SK-N-SH (cell line): ENCODE measurements around the gene TBC1D19. TPM values are rescaled to one million over a fixed set of nuclear protein-coding genes. Genes with fewer than 3 reads are reported as not detected.

Source experiments
- CTCF ChIA-PET: fragments of 300-600, 350-600 bp; formaldehyde crosslinking; extraction: SDS; loops from one replicate; lab custom pipeline; 2021; lab: Yijun Ruan, JAX
- POLR2A ChIA-PET: fragments of 350-600 bp; sonication (Branson Sonifier 250); formaldehyde crosslinking; extraction: SDS; loops from one replicate; lab custom pipeline; 2020; ENCODE audit warnings: antibody characterized with exemption, inconsistent platforms; lab: Yijun Ruan, JAX
- DNase-seq: peaks from one replicate; pipeline ENCODE4 v3.0.0; 2012
- H2AFZ ChIP-seq: fragments of 200-600 bp; sonication (generic); 2 replicates; pipeline ENCODE4 v1.8.1; 2016; ENCODE audit warnings: antibody characterized with exemption, mild to moderate bottlenecking, low read depth
- H3F3A ChIP-seq: fragments of 200-600 bp; sonication (generic); replicated peaks from 2 replicates; pipeline ENCODE3; 2016; ENCODE audit warnings: antibody characterized with exemption, mild to moderate bottlenecking; ENCODE audit not compliant: insufficient read depth
- H3K27ac ChIP-seq, 2 experiments: fragments of 200-500 bp in 1 of 2; fragments of 200-600 bp in 1 of 2; sonication (Bioruptor generic) in 1 of 2; sonication (generic), shearing (Covaris generic) in 1 of 2; 2 replicates each; pipeline versions ENCODE4 v1.5.1 to v1.6.1; 2014 to 2016; ENCODE audit warnings: low read depth in 2 of 2, inconsistent platforms in 1 of 2, low read length in 1 of 2, mild to moderate bottlenecking in 1 of 2, mixed read lengths in 1 of 2
- H3K27me3 ChIP-seq: fragments of 200-600 bp; sonication (generic), shearing (Covaris generic); 2 replicates; pipeline ENCODE4 v1.6.1; 2016; ENCODE audit warnings: mixed run types; ENCODE audit not compliant: insufficient read depth
- H3K36me3 ChIP-seq, 2 experiments: fragments of 200-500 bp in 1 of 2; fragments of 200-600 bp in 1 of 2; sonication (Bioruptor generic) in 1 of 2; sonication (generic) in 1 of 2; replicated peaks in 1 of 2; 2 replicates each; pipeline versions ENCODE3 to v1.5.1; 2014 to 2016; ENCODE audit warnings: low read length in 1 of 2, mild to moderate bottlenecking in 1 of 2; ENCODE audit not compliant: insufficient read depth in 2 of 2, control insufficient read depth in 1 of 2
- H3K4me1 ChIP-seq, 2 experiments: fragments of 200-500 bp in 1 of 2; fragments of 200-600 bp in 1 of 2; sonication (Bioruptor generic) in 1 of 2; sonication (generic), shearing (Covaris generic) in 1 of 2; 2 replicates each; pipeline versions ENCODE4 v1.5.1 to v1.6.1; 2014 to 2016; ENCODE audit warnings: low read depth in 1 of 2, low read length in 1 of 2, mixed run types in 1 of 2; ENCODE audit not compliant: insufficient read depth in 2 of 2, control insufficient read depth in 1 of 2
- H3K4me2 ChIP-seq: fragments of 200-600 bp; sonication (generic), shearing (Covaris generic); 2 replicates; pipeline ENCODE4 v1.6.1; 2017; ENCODE audit warnings: mixed run types
- H3K4me3 ChIP-seq, 2 experiments: fragments of 200-500 bp in 1 of 2; fragments of 200-600 bp in 1 of 2; sonication (Bioruptor generic) in 1 of 2; sonication (generic), shearing (Covaris generic) in 1 of 2; 2 replicates each; pipeline versions ENCODE4 v1.5.1 to v1.8.1; 2014 to 2016; ENCODE audit warnings: low read depth in 2 of 2, inconsistent platforms in 1 of 2, low read length in 1 of 2, mild to moderate bottlenecking in 1 of 2, mixed read lengths in 1 of 2, moderate library complexity in 1 of 2
- H3K79me2 ChIP-seq: fragments of 200-600 bp; sonication (generic); 2 replicates; pipeline ENCODE4 v1.8.1; 2017; ENCODE audit warnings: mild to moderate bottlenecking; ENCODE audit not compliant: insufficient read depth
- H3K9ac ChIP-seq: fragments of 200-600 bp; sonication (generic); 2 replicates; pipeline ENCODE4 v1.6.1; 2017; ENCODE audit warnings: mixed run types
- H3K9me2 ChIP-seq: fragments of 200-600 bp; sonication (generic); 2 replicates; pipeline ENCODE4 v1.6.1; 2017; ENCODE audit warnings: mixed run types
- H3K9me3 ChIP-seq: fragments of 200-600 bp; sonication (generic); 2 replicates; pipeline ENCODE4 v1.6.1; 2017; ENCODE audit warnings: mixed run types, mild to moderate bottlenecking, moderate library complexity
- H4K20me1 ChIP-seq: fragments of 200-600 bp; sonication (generic); 2 replicates; pipeline ENCODE4 v1.6.1; 2017; ENCODE audit warnings: mild to moderate bottlenecking, mixed run types; ENCODE audit not compliant: insufficient read depth
- CHD2 ChIP-seq: fragments of 150-350 bp; IDR thresholded peaks from 2 replicates; pipeline ENCODE4 v1.6.1; 2018; ENCODE audit warnings: low read length; ENCODE audit not compliant: partially characterized antibody
- CTCF ChIP-seq: fragments of 200-600 bp; sonication (generic); IDR thresholded peaks from 2 replicates; pipeline ENCODE4 v1.6.1; 2017; ENCODE audit warnings: antibody characterized with exemption, mild to moderate bottlenecking, moderate library complexity
- ELF1 ChIP-seq: IDR thresholded peaks from 2 replicates; pipeline ENCODE4 v1.4.0; 2012
- IRF3 ChIP-seq: fragments of 150-350 bp; IDR thresholded peaks from 2 replicates; pipeline ENCODE4 v1.6.1; 2016; ENCODE audit warnings: mild to moderate bottlenecking, low read depth, low read length
- JUND ChIP-seq: IDR thresholded peaks from 2 replicates; pipeline ENCODE4 v1.4.0; 2012
- MEF2A ChIP-seq: IDR thresholded peaks from 2 replicates; pipeline ENCODE4 v1.4.0; 2012; ENCODE audit warnings: low read depth, borderline replicate concordance
- NFIC ChIP-seq: IDR thresholded peaks from 2 replicates; pipeline ENCODE4 v1.4.0; 2012; ENCODE audit warnings: borderline replicate concordance
- NRF1 ChIP-seq: IDR thresholded peaks from 2 replicates; pipeline ENCODE4 v1.6.1; 2012; ENCODE audit warnings: low read depth, mild to moderate bottlenecking, low read length
- RFX5 ChIP-seq: IDR thresholded peaks from 2 replicates; pipeline ENCODE4 v1.6.1; 2012; ENCODE audit warnings: mild to moderate bottlenecking, improper control_type of control experiment, low read length
- RXRA ChIP-seq: IDR thresholded peaks from 2 replicates; pipeline ENCODE4 v1.4.0; 2012; ENCODE audit warnings: low read depth, mild to moderate bottlenecking, borderline replicate concordance
- SIN3A ChIP-seq: IDR thresholded peaks from 2 replicates; pipeline ENCODE4 v1.6.1; 2012; ENCODE audit warnings: low read depth, mild to moderate bottlenecking, low read length, moderate library complexity, borderline replicate concordance
- TAF1 ChIP-seq: IDR thresholded peaks from 2 replicates; pipeline ENCODE4 v1.6.1; 2012; ENCODE audit warnings: low read depth, mild to moderate bottlenecking, low read length, moderate library complexity, borderline replicate concordance
- TCF12 ChIP-seq: IDR thresholded peaks from 2 replicates; pipeline ENCODE4 v1.4.0; 2012
- TEAD4 ChIP-seq: IDR thresholded peaks from 2 replicates; pipeline ENCODE4 v1.4.0; 2012; ENCODE audit warnings: mild to moderate bottlenecking, borderline replicate concordance; ENCODE audit not compliant: insufficient read depth
- WGBS: methylation state at CpG from one replicate; pipeline ENCODE4 v1.1.6; 2017; ENCODE audit warnings: low lambda C conversion rate; 5-methylcytosine and 5-hydroxymethylcytosine counted together
- polyA plus RNA-seq, 3 experiments: library from polyadenylated mRNA; depleted of rRNA; stranded (reverse); fragments of >200 nt; gene quantifications; 2 replicates each; pipeline ENCODE4 v1.2.3, GENCODE V29; 2012

TBC1D19 gene
- polyA plus RNA-seq, 1 of the 3 experiments (the other 2 are of a cell fraction), result 4.2 TPM

- TF ChIP-seq NRF1 (no peak), TCF12 (no peak), RFX5 (no peak), TEAD4 (no peak), RXRA (no peak), JUND (no peak), TAF1 (no peak), NFIC (no peak), CHD2 (no peak)
Observed at GRCh38 chr4:26729547-26729946, 145.7 kb downstream of the TBC1D19 start (continued).

- no peak for DNase-seq
- no peak overlapping the region for H3K9ac ChIP-seq
- 93% methylated on average over 11 of the region's 11 CpGs for WGBS
- H3K9me2 ChIP-seq, result no peaks in the 10 kb centered on the region
- H3K9me3 ChIP-seq, result no peaks in the 10 kb centered on the region
- H3K4me3 ChIP-seq, result no peak overlapping the region
- no peaks in the 10 kb centered on the region for H3K27me3 ChIP-seq
- H4K20me1 ChIP-seq, result no peaks in the 10 kb centered on the region
- no peak overlapping the region for H2AFZ ChIP-seq
- no peak overlapping the region for H3K4me2 ChIP-seq
- H3F3A ChIP-seq, result no peaks in the 10 kb centered on the region
- ChIA-PET CTCF (interaction anchor here (1.5 kb wide), 1 partner anchor 13 kb away, joined by 3 read pairs; no protein-coding TSS in a partner anchor), POLR2A (no interaction called here)
- no peaks in the 10 kb centered on the region; a peak in 1 of 4 replicates for H3K4me1 ChIP-seq
- H3K36me3 ChIP-seq, result peaks cover 2 to 4% of the 10 kb centered on the region in 2 experiments
- H3K79me2 ChIP-seq, result no peaks in the 10 kb centered on the region
- H3K27ac ChIP-seq, result no peak overlapping the region
- TF ChIP-seq SIN3A (no peak), MEF2A (no peak), IRF3 (no peak)
Observed at GRCh38 chr4:26731351-26732035, 147.6 kb downstream of the TBC1D19 start.

GRCh38 chr4:26732356-26732755 is 148.5 kb downstream of the TBC1D19 start:
- H3K4me1 ChIP-seq, result no peaks in the 10 kb centered on the region
- no peaks in the 10 kb centered on the region for H3K9me3 ChIP-seq
- DNase-seq, result no peak
- no peak overlapping the region for H2AFZ ChIP-seq
- H4K20me1 ChIP-seq, result no peaks in the 10 kb centered on the region
- H3K27ac ChIP-seq, result no peak overlapping the region
- no peak for TF ChIP-seq CTCF
- no peak for TF ChIP-seq ELF1
- no peaks in the 10 kb centered on the region for H3F3A ChIP-seq
- ChIA-PET CTCF (interaction anchor here (1.5 kb wide), 1 partner anchor 14 kb away, joined by 3 read pairs; no protein-coding TSS in a partner anchor), POLR2A (no interaction called here)
- H3K27me3 ChIP-seq, result no peaks in the 10 kb centered on the region
- no peaks in the 10 kb centered on the region for H3K79me2 ChIP-seq
- no peaks in the 10 kb centered on the region for H3K9me2 ChIP-seq
- peaks cover 2 to 4% of the 10 kb centered on the region in 2 experiments for H3K36me3 ChIP-seq
- H3K9ac ChIP-seq, result no peak overlapping the region
- no peak overlapping the region for H3K4me3 ChIP-seq
- WGBS, result over 99% methylated on average over 3 of the region's 3 CpGs
- H3K4me2 ChIP-seq, result no peak overlapping the region
